Cardiac muscle cell (in vitro differentiated cells and primary cell): Measurements from ENCODE around the gene SPACDR. TPM values are rescaled to one million over a fixed set of nuclear protein-coding genes. Genes with fewer than 3 reads are reported as not detected.

Experiments
- DNase-seq, 2 donors: peaks; one replicate each; pipeline versions ENCODE4 v3.0.0 to v3.0.0-alpha.2; 2010 to 2017; ENCODE audit warnings: low read depth in 1 of 2, low spot score in 1 of 2
- H3K27ac ChIP-seq: fragments of 200-600 bp; sonication (generic); 2 replicates; pipeline ENCODE4 v1.5.1; 2016
- H3K27me3 ChIP-seq: fragments of 200-600 bp; sonication (generic); 2 replicates; pipeline ENCODE4 v1.6.0; 2016; ENCODE audit warnings: control low read depth
- H3K36me3 ChIP-seq: fragments of 200-600 bp; sonication (generic); 2 replicates; pipeline ENCODE4 v1.5.1; 2016; ENCODE audit warnings: control low read depth
- H3K4me1 ChIP-seq: fragments of 200-600 bp; sonication (generic); 2 replicates; pipeline ENCODE4 v1.8.1; 2017; ENCODE audit warnings: low read depth, mild to moderate bottlenecking, mixed run types
- H3K4me3 ChIP-seq: fragments of 200-600 bp; sonication (generic); 2 replicates; pipeline ENCODE4 v1.5.1; 2016; ENCODE audit warnings: mild to moderate bottlenecking
- H3K9me3 ChIP-seq: fragments of 200-600 bp; sonication (generic); 2 replicates; pipeline ENCODE4 v1.5.1; 2017; ENCODE audit warnings: low read depth, mild to moderate bottlenecking, control low read depth
- CTCF ChIP-seq: IDR thresholded peaks from 2 replicates; pipeline ENCODE4 v1.5.1; 2012; ENCODE audit warnings: low read depth, mild to moderate bottlenecking, low read length
- polyA plus RNA-seq: library from polyadenylated mRNA; unstranded; fragments of >200 nt; fragmentation: Nextera tagmentation; extraction: Ambion mirVana; gene quantifications from 2 replicates; pipeline ENCODE4 v1.2.1, GENCODE V29; 2016
- total RNA-seq: library from RNA; depleted of rRNA; stranded (reverse); fragments of >200 nt; gene quantifications from 2 replicates; pipeline ENCODE4 v1.2.3, GENCODE V29; 2016

Gene SPACDR
- total and polyA plus RNA-seq, 2 experiments from 2014 or later = 1.2 to 1.6 TPM

GRCh38 chr7:100476903-100477870, 13.1 kb upstream of the SPACDR start:
- Histone ChIP-seq H3K27ac (peak overlapping the region; percentile 87), H3K36me3 (peaks cover 14% of the 10 kb centered on the region), H3K4me3 (peak overlapping the region; percentile 89), H3K4me1 (peaks cover 30% of the 10 kb centered on the region), H3K27me3 (no peaks in the 10 kb centered on the region), H3K9me3 (no peaks in the 10 kb centered on the region)
- DNase-seq = no peak
- peak; percentile 43 for TF ChIP-seq CTCF

- Histone ChIP-seq H3K36me3 (peaks cover 14% of the 10 kb centered on the region), H3K4me1 (peaks cover 30% of the 10 kb centered on the region), H3K4me3 (peak overlapping the region; percentile 89), H3K27ac (peak overlapping the region; percentile 87), H3K9me3 (no peaks in the 10 kb centered on the region), H3K27me3 (no peaks in the 10 kb centered on the region)
- TF ChIP-seq CTCF = no peak
- DNase-seq = peak in 1 of 2 donors; percentile 37
Observed at GRCh38 chr7:100476101-100476780, 12.2 kb upstream of the SPACDR start.

- H3K27me3 ChIP-seq = no peaks in the 10 kb centered on the region
- H3K27ac ChIP-seq = peak overlapping the region; percentile 87
- peak overlapping the region; percentile 89 for H3K4me3 ChIP-seq
- peak in 1 of 2 donors; percentile 71 for DNase-seq
- peaks cover 14% of the 10 kb centered on the region for H3K36me3 ChIP-seq
- TF ChIP-seq CTCF = no peak
- H3K4me1 ChIP-seq = peaks cover 30% of the 10 kb centered on the region
- no peaks in the 10 kb centered on the region for H3K9me3 ChIP-seq
Observed at GRCh38 chr7:100475549-100475948, 11.5 kb upstream of the SPACDR start.

GRCh38 chr7:100472854-100473499, 8.9 kb upstream of the SPACDR start:
- peaks cover 36% of the 10 kb centered on the region for H3K4me1 ChIP-seq
- no peak for TF ChIP-seq CTCF
- peak in 1 of 2 donors; percentile 80 for DNase-seq
- H3K27ac ChIP-seq = peak overlapping the region; percentile 59
- peaks cover 14% of the 10 kb centered on the region for H3K36me3 ChIP-seq
- H3K4me3 ChIP-seq = no peak overlapping the region
- H3K9me3 ChIP-seq = no peaks in the 10 kb centered on the region
- H3K27me3 ChIP-seq = no peaks in the 10 kb centered on the region

- peak overlapping the region; percentile 59 for H3K27ac ChIP-seq
- no peaks in the 10 kb centered on the region for H3K9me3 ChIP-seq
- no peak for TF ChIP-seq CTCF
- no peak overlapping the region for H3K4me3 ChIP-seq
- no peaks in the 10 kb centered on the region for H3K27me3 ChIP-seq
- DNase-seq = no peak
- peaks cover 17% of the 10 kb centered on the region for H3K36me3 ChIP-seq
- H3K4me1 ChIP-seq = peaks cover 30% of the 10 kb centered on the region
Observed at GRCh38 chr7:100472121-100472851, 8.2 kb upstream of the SPACDR start.
